CD4-positive, alpha-beta T cell (primary cell): Measurements from ENCODE around the gene EVA1A. TPM values are rescaled to one million over a fixed set of nuclear protein-coding genes. Genes with fewer than 3 reads are reported as not detected.

Source experiments
- ATAC-seq: fragments of 200-7000 bp; cut with Tn5 transposase; one replicate; pipeline ENCODE4 v1.10.0; 2022; ENCODE audit warnings: mild to moderate bottlenecking; ENCODE audit not compliant: poor library complexity
- CTCF ChIA-PET: fragments of 350-600 bp; sonication (Branson Sonifier 250); formaldehyde crosslinking; loops from one replicate; lab custom pipeline; 2021; ENCODE audit warnings: antibody characterized with exemption, inconsistent platforms; lab: Charles Lee
- POLR2A ChIA-PET: fragments of 350-600 bp; sonication (Branson Sonifier 250); formaldehyde crosslinking; loops from one replicate; lab custom pipeline; 2021; ENCODE audit warnings: antibody characterized with exemption, inconsistent platforms; lab: Charles Lee
- DNase-seq, 14 experiments: peaks; one replicate each; pipeline ENCODE4 v3.0.0-alpha.2; 2013 to 2020; ENCODE audit warnings: mixed read lengths in 2 of 14
- H3K27ac ChIP-seq, 2 donors: one replicate each; pipeline versions ENCODE4 v1.5.1 to v1.7.0; 2013; ENCODE audit warnings: low read length in 2 of 2, low read depth in 1 of 2, mild to moderate bottlenecking in 1 of 2
- H3K27me3 ChIP-seq, 2 experiments: 1 replicate in 1 of 2; 2 replicates in 1 of 2; pipeline versions ENCODE4 v1.6.1 to v1.7.0; 2013; ENCODE audit warnings: low read length in 2 of 2, control low read depth in 1 of 2, mild to moderate bottlenecking in 1 of 2, moderate library complexity in 1 of 2; ENCODE audit not compliant: insufficient read depth in 2 of 2, control insufficient read depth in 1 of 2
- H3K36me3 ChIP-seq: one replicate; pipeline ENCODE4 v1.6.1; 2013; ENCODE audit warnings: low read length, control low read depth; ENCODE audit not compliant: insufficient read depth
- H3K4me1 ChIP-seq: one replicate; pipeline ENCODE4 v1.6.1; 2013; ENCODE audit warnings: low read length, control low read depth; ENCODE audit not compliant: insufficient read depth
- H3K4me3 ChIP-seq: one replicate; pipeline ENCODE4 v1.5.1; 2013; ENCODE audit warnings: mild to moderate bottlenecking, low read length, moderate library complexity
- H3K9me3 ChIP-seq, 2 experiments: 1 replicate in 1 of 2; 2 replicates in 1 of 2; pipeline versions ENCODE4 v1.6.1 to v1.7.0; 2013; ENCODE audit warnings: low read length in 2 of 2, mild to moderate bottlenecking in 2 of 2, control low read depth in 1 of 2, moderate library complexity in 1 of 2; ENCODE audit not compliant: control insufficient read depth in 1 of 2, insufficient read depth in 1 of 2
- H3K27ac Mint-ChIP-seq: one replicate; pipeline ENCODE4 v1.8.0; 2020; ENCODE audit warnings: mixed read lengths
- H3K27me3 Mint-ChIP-seq: one replicate; pipeline ENCODE4 v1.8.0; 2021; ENCODE audit warnings: mixed read lengths
- H3K36me3 Mint-ChIP-seq: one replicate; pipeline ENCODE4 v1.8.0; 2021; ENCODE audit warnings: low read depth, mixed read lengths
- H3K4me1 Mint-ChIP-seq: one replicate; pipeline ENCODE4 v1.8.0; 2021; ENCODE audit warnings: low read depth, mixed read lengths
- H3K4me3 Mint-ChIP-seq: one replicate; pipeline ENCODE4 v1.8.0; 2020; ENCODE audit warnings: mild to moderate bottlenecking, mixed read lengths
- H3K9me3 Mint-ChIP-seq: one replicate; pipeline ENCODE4 v1.8.0; 2020; ENCODE audit warnings: mixed read lengths
- intact Hi-C, 2 experiments: fragments of 100-400 bp; cut with DNase I in 1 of 2; cut with micrococcal nuclease in 1 of 2; formaldehyde crosslinking; loops; one replicate each; pipeline versions ENCODE4 v1.15.1 to v1.9.0; 2023 to 2025; cut with DNase I, micrococcal nuclease
- total RNA-seq, 174 experiments: library from RNA in 2 of 174; stranded (reverse) in 2 of 174; gene quantifications; one replicate each; pipeline ENCODE4 v1.2.3 and lab custom pipeline; 2021 to 2026
- TF ChIP-seq, protein P1 (sequence below): fragments of 200-600 bp; IDR thresholded peaks from one replicate; pipeline ENCODE4 v1.8.0; 2022; ENCODE audit warnings: antibody characterized with exemption, mild to moderate bottlenecking

EVA1A gene
- total RNA-seq, 2 experiments from 2014 or later, result not detected

DNA sequence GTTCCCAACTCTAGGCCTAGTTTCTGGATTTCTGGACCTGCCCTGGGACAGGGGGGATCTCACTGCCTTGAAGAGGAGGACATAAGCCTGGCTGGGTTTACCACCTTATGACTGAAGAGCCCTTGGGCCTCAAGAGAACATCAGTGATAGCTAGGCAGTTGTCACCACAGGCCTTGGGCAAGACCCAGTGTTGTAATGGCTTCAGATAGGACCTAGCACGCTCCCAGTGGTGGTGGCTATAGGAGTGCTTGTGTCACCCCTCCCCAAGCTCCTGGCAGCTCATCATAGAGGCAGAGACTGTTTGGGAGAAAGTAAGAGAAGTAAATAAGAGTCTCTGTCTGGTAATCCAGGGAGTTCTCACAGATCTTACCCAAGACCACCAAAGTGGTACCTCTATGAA is 19.4 kb upstream of the EVA1A start:
- Mint-ChIP-seq H3K9me3 (peaks cover 2% of the 10 kb centered on the region), H3K4me1 (no peaks in the 10 kb centered on the region), H3K4me3 (no peak overlapping the region), H3K36me3 (no peaks in the 10 kb centered on the region), H3K27me3 (peaks cover 37% of the 10 kb centered on the region), H3K27ac (no peak overlapping the region)
- Histone ChIP-seq H3K9me3 (peaks cover 0 to 4% of the 10 kb centered on the region in 2 experiments), H3K4me3 (no peak overlapping the region), H3K27me3 (peaks cover 0 to 3% of the 10 kb centered on the region in 2 experiments), H3K4me1 (no peaks in the 10 kb centered on the region), H3K27ac (no peak overlapping the region), H3K36me3 (no peaks in the 10 kb centered on the region)
- TF ChIP-seq, protein P1, sequence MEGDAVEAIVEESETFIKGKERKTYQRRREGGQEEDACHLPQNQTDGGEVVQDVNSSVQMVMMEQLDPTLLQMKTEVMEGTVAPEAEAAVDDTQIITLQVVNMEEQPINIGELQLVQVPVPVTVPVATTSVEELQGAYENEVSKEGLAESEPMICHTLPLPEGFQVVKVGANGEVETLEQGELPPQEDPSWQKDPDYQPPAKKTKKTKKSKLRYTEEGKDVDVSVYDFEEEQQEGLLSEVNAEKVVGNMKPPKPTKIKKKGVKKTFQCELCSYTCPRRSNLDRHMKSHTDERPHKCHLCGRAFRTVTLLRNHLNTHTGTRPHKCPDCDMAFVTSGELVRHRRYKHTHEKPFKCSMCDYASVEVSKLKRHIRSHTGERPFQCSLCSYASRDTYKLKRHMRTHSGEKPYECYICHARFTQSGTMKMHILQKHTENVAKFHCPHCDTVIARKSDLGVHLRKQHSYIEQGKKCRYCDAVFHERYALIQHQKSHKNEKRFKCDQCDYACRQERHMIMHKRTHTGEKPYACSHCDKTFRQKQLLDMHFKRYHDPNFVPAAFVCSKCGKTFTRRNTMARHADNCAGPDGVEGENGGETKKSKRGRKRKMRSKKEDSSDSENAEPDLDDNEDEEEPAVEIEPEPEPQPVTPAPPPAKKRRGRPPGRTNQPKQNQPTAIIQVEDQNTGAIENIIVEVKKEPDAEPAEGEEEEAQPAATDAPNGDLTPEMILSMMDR, result no peak
- DNase-seq, result no peak
- CTCF ChIA-PET, result no interaction called here
- intact Hi-C loops, result no loop called here
- POLR2A ChIA-PET, result no interaction called here
- ATAC-seq, result no peak

DNA sequence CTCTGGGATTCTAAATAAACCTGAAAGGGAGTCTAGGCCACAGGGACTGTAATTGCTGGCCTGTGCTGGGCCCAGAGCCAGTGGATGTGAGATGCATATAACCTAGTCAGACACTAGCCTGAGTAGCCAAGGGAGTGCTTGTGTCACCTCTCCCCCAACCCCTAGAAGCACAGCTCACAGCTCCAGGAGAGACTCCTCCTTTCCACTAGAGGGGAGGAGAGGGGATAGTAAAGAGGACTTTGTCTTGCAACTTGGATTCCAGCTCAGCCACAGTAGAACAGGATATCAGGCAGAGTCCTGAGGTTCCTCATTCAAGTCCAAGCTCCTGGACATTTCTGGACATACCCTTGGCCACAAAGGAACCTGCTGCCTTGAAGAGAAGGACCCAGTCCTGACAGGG is 18.4 kb upstream of the EVA1A start:
- CTCF ChIA-PET, result no interaction called here
- Mint-ChIP-seq H3K27ac (no peak overlapping the region), H3K4me3 (no peak overlapping the region), H3K9me3 (peaks cover 2% of the 10 kb centered on the region), H3K4me1 (no peaks in the 10 kb centered on the region), H3K27me3 (peaks cover 33% of the 10 kb centered on the region), H3K36me3 (no peaks in the 10 kb centered on the region)
- H3K4me3 ChIP-seq, result no peak overlapping the region
- ATAC-seq (no peak), DNase-seq (no peak)
- H3K36me3 ChIP-seq, result no peaks in the 10 kb centered on the region
- TF ChIP-seq, protein P1, result no peak
- peaks cover 0 to 3% of the 10 kb centered on the region in 2 experiments for H3K27me3 ChIP-seq
- peaks cover 0 to 4% of the 10 kb centered on the region in 2 experiments for H3K9me3 ChIP-seq
- intact Hi-C loops, result no loop called here
- POLR2A ChIA-PET, result no interaction called here
- no peak overlapping the region for H3K27ac ChIP-seq
- no peaks in the 10 kb centered on the region for H3K4me1 ChIP-seq

DNA sequence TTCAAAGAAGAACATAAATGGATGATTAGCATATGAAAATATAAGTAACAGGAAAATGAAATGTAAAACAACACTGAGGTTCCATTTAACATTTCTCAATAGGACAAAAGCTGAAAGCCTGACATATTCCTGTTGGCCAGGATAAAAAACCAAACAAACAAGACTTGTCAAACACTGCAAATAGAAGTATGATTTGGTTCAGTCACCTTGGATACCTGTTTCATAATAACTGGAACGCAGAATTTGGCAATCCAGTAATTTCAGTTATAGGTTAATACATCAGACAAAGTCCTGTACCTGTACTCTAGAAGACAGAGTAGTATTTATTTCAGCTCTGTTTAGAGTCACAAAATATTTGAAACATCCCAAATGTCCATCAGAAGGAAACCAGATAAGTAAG is 16.5 kb upstream of the EVA1A start:
- H3K4me3 ChIP-seq, result no peak overlapping the region
- Mint-ChIP-seq H3K9me3 (peaks cover 2% of the 10 kb centered on the region), H3K27me3 (peaks cover 33% of the 10 kb centered on the region), H3K27ac (no peak overlapping the region), H3K36me3 (no peaks in the 10 kb centered on the region), H3K4me3 (no peak overlapping the region), H3K4me1 (no peaks in the 10 kb centered on the region)
- no peak overlapping the region for H3K27ac ChIP-seq
- no peak for ATAC-seq
- DNase-seq, result no peak
- H3K27me3 ChIP-seq, result peaks cover 0 to 3% of the 10 kb centered on the region in 2 experiments
- H3K9me3 ChIP-seq, result peaks cover 0 to 4% of the 10 kb centered on the region in 2 experiments
- H3K36me3 ChIP-seq, result no peaks in the 10 kb centered on the region
- intact Hi-C loops, result no loop called here
- CTCF ChIA-PET, result no interaction called here
- H3K4me1 ChIP-seq, result no peaks in the 10 kb centered on the region
- POLR2A ChIA-PET, result no interaction called here
- TF ChIP-seq, protein P1, result no peak
